ENCODE results near the gene SCGB2B2.

- TF ChIP-seq CTCF (optimal IDR thresholded peaks at IDR 0.05 in 1 of 3, IDR thresholded peaks at IDR 0.05 in 1 of 3, conservative IDR thresholded peaks at IDR 0.05 in 1 of 3; ENCODE audit: extremely low read depth in 1 of 3, insufficient read depth in 2 of 3, low read length in 3 of 3) (no peak), EZH2 (IDR thresholded peaks at IDR 0.05; ENCODE audit: low read length) (no peak)
Measured at GRCh38 chr19:34667349-34668076, 9.4 kb downstream of the SCGB2B2 start.

All from keratinocyte (primary cell).